GM08714 (cell line): Measurements from ENCODE around the gene AIF1.
"Not testable (repeated sequence)": the region's sequence is repeated elsewhere in the genome, so short reads cannot be mapped to it uniquely, and the experiment has no call there.

ENCODE experiments used
- H3K4me3 ChIP-seq: fragments of 200-500 bp; sonication (Bioruptor generic); 2 replicates; pipeline ENCODE4 v1.5.1; 2014; ENCODE audit warnings: mild to moderate bottlenecking, low read length, inconsistent platforms
- ZNF274 ChIP-seq: IDR thresholded peaks from 2 replicates; pipeline ENCODE4 v1.6.1; 2012; ENCODE audit warnings: mild to moderate bottlenecking, low read depth, low read length

The AIF1 gene

DNA sequence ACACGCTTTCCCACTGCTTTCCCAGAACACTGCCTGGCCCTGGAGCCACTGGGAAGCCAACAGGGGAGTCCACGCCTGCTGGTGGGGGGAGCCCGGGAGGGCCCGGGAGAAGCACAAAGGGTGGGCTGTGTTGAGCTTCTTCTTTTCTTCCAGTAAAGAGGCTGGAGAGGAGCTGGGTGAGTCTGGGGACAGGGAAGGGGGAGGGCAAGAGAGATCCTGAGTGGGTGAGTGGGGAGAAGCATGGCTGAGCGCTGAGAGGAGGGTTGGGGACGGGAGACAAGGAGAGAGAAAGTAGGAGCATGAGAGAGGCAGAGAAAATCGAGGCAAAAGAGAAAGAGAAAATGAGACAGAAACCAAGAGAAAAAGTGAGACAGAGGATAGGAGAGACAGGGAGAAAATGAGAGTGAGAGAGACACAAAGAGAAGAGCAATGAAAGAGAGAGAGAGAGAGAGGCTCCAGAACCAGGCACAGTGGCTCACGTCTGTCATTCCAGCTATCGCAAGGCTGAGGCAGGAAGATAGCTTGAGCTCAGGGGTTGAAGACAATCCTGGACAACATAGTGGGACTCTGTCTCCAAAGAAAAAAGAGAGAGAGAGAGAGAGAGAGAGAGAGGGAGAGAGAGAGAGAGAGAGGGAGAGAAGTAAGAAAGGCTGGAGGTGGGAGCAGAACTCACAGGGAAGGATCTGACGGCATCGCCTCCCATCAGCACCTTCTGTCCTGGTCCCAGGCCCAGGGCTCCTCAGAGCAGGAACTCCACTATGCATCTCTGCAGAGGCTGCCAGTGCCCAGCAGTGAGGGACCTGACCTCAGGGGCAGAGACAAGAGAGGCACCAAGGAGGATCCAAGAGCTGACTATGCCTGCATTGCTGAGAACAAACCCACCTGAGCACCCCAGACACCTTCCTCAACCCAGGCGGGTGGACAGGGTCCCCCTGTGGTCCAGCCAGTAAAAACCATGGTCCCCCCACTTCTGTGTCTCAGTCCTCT is 26.9 kb upstream of the AIF1 start:
- TF ChIP-seq ZNF274: no peak
- H3K4me3 ChIP-seq: peak overlapping the region; percentile 40; the same call in 1 of the 2 replicates

DNA sequence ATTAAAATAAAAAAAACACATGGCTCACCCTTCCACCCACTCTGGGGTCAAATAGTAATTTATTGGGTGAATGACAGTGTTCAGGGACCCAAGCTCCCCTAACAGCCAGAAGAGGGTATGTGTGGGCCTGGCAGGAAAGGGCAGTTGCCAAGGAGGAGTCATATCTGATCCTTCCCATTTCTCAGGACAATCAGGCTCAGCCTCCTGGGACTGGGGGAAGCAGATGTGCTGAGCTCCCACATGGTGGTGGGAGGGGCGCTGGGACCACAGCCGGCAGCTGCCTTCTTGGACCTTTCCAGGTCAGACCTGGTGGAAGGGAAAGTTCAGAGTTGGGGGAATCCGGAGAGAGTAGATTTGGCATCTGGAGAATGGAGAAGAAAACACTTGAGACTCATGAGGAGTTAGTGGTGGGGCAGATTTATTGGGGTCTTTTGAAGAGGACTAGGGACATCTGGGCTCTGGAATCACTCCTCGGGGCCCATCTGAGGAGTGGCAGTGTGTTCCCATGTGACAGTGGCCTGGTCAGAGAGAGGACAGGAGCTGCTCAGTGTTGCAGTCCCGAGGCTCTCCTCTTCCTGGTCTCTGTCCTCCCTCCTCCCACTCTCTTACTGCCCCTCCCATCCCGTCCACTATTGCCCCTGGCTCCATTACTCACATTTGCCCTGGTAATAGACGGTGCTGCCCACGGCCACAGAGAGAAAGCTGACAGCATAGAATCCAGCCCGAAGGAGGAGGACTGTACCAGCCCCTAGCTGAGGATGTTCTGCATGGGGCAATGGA is 26.0 kb upstream of the AIF1 start:
- TF ChIP-seq ZNF274: no peak
- no peak overlapping the region for H3K4me3 ChIP-seq

DNA sequence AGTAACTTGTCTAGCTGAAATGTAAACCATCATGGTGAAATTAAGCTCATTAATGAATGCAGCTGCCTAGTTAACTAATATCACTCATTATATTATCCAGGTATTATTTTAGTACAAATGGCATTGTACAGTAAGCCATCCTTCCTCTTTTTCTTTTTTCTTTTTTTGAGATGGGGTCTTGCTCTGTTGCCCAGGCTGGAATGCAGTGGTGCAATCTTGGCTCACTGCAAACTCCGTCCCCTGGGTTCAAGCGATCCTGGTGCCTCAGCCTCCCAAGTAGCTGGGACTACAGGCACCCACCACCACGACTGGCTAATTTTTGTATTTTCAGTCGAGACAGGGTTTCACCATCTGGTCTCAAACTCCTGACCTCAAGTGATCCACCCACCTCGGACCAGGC is 24.3 kb upstream of the AIF1 start:
- H3K4me3 ChIP-seq: not testable (repeated sequence)

DNA sequence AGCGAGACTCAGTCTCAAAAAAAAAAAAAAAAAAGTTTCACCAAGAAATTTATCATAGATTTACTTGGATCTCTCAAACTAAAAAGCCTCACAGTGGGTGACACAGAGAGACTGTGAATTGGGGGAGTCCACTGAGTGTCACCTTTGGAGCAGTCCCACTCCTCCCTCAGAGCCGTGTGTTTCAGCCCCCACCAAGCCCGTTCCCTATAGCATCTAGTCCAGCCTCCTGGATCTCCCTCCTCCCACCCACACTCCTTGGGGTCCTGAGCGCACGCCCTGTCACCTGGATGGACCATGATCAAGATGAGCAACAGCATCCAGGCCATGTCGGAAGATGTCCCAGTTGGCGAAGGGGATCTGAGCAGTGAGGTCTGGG is 22.6 kb upstream of the AIF1 start:
- no peak overlapping the region; the same call in 1 of the 2 replicates for H3K4me3 ChIP-seq
- no peak for TF ChIP-seq ZNF274

DNA sequence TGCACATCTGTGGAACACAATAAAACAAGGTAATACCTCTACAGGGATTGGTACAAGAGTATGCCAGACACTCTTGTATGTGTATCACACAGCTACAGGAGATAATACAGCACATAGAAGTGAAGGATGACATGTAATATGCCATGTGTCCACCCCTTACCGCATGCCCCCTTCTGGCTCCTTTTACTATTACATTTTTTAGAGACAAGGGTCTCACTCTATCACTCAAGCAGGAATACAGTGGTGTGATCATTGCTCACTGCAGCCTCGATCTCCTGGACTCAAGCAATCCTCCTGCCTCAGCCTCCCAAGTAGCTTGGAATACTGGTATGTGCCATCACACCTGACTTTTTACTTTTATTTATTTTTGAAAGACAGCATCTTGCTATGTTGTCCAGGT is 18.0 kb upstream of the AIF1 start:
- no peak for TF ChIP-seq ZNF274
- no peak overlapping the region for H3K4me3 ChIP-seq

DNA sequence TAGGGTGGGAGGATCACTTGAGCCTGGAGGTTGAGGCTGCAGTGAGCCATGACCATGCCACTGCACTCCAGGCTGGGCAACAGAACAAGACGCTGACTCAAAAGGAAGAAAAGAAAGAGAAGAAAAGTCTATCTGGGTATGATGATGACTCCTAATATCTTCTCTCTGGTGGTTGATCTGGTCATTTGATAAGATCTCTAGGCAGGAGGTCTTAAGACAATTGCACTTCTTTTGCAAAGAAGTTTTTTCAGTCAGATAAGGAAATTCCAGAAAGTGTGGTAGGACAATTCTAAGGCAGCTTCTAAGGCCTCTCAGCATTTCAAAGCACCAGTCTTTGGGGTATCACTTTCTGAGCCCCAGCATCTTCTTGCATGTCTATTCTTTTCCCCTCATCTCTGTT is 7.7 kb upstream of the AIF1 start:
- no peak overlapping the region for H3K4me3 ChIP-seq
- TF ChIP-seq ZNF274: no peak

DNA sequence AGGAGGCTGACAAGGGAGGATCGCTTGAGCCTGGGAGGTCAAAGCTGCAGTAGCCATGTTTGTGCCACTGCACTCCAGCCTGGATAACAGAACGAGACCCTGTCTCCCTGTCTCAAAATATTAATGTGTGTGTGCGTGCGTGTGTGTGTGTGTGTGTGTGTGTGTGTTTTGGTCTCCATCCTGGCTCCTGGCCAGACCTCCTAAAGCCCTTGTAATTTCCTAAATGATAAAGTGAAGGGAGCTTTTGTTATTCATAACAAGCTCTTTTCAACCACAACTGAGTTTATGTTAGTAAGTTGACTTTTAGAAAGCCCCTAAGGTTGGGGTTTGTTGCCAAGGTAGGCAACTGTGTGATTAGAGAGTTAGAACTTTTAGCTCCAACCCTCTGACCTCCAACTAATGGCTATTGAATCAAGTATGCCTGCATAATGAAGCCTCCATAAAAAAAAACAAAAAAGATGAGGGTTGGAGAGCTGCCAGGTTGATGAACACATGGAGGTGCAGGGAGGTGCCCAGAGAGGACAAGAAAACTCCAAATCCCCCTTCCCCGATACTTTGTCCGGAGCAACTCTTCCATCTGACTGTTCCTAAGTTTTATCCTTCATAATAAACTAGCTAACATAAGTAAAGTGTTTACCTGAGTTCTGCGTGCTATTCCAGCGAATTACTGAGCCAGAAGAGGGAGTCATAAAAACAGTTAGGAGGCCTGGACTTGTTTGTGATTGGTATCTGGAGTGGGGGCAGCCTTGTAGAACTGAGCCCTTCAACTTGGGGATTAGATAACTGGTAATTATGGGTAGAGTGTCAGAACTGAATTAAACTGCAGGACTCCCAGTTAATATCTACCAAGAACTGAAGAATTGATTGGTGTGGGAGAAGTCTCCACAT is 5.3 kb upstream of the AIF1 start:
- no peak for TF ChIP-seq ZNF274
- H3K4me3 ChIP-seq: no peak overlapping the region

DNA sequence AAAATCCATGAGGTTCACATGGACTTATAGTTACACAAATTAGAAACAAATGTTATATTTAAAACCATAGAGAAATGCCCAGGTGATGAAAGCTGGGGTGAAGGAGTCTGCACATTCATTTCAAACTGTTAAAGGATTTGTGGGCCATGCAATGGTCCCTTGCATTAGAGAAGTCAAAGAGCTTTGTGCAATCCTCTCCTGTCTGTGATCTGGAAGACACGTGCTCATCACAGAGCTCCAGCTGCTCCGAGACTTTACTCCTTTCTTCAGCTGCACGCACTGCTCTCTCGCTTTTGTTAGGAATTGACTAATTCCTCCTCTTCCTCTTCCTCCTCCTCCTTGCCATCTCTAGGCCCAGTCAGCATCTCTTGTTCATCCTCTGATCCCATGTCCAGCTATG is 4.1 kb upstream of the AIF1 start:
- TF ChIP-seq ZNF274: no peak
- no peak overlapping the region for H3K4me3 ChIP-seq

DNA sequence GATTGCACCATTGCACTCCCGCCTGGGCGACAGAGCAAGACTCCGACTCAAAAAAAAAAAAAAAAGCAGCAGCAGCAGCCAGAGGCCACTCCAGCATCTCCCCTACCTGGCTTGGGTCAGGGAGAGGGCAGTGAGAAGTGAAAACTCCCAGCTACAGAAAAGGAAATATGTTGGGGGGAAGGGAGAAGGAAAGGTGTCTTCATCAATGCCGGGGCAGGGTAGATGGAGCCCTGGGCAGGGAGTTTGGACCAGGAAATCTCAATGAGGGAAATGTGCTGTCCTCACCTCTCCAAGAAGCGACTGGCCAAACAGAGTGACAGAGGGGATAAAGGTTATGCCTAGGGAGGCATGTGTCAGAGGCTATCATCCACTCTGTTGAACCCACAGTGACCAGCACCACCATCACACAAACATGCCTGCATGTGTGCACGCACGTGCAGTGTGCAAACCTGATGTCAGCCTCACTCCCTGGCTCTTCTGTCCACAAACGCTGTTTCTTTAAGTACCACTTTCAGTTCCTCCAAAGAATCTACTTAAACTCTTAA is 887 bp upstream of the AIF1 start:
- H3K4me3 ChIP-seq: no peak overlapping the region
- no peak for TF ChIP-seq ZNF274

DNA sequence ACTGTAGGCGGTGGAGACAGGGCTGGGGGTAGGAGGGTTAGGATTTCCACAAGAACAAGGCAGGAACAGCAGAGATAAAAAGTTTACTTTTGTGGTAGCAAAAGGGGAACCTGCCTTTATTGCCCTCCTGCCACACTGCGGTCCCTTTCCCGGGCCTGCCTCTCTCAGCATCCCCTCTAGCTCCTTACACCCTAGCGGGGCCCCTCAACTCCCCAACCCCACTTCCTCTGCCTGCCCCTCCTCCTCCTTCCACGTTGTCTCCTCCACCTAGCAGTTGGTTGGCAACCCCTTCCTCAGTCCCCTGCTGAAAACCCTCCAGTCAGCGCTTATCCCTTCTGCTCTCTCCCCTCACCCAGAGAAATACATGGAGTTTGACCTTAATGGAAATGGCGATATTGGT is 714 bp downstream of the AIF1 start:
- no peak for TF ChIP-seq ZNF274
- peak overlapping the region; percentile 38; the same call in 1 of the 2 replicates for H3K4me3 ChIP-seq

DNA sequence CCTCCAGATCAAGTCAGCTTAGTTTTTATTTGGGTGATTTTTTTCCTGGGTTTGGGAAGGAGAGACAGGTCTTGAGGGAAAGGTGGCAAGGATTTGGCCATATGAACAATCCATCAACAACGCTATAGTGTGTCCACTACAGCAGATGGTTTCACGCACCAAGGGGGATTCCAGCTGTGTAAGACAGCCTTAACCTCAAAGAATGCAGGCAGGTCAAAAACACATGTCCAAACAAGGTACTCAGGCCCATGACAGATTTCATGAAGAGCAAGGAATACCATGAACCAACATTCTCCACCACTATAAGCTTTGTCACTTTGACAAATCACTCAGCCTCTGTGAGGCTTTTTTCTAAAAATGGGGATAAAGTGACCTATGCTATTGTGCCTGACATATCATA is 2.0 kb downstream of the AIF1 start:
- no peak for TF ChIP-seq ZNF274
- no peak overlapping the region for H3K4me3 ChIP-seq

DNA sequence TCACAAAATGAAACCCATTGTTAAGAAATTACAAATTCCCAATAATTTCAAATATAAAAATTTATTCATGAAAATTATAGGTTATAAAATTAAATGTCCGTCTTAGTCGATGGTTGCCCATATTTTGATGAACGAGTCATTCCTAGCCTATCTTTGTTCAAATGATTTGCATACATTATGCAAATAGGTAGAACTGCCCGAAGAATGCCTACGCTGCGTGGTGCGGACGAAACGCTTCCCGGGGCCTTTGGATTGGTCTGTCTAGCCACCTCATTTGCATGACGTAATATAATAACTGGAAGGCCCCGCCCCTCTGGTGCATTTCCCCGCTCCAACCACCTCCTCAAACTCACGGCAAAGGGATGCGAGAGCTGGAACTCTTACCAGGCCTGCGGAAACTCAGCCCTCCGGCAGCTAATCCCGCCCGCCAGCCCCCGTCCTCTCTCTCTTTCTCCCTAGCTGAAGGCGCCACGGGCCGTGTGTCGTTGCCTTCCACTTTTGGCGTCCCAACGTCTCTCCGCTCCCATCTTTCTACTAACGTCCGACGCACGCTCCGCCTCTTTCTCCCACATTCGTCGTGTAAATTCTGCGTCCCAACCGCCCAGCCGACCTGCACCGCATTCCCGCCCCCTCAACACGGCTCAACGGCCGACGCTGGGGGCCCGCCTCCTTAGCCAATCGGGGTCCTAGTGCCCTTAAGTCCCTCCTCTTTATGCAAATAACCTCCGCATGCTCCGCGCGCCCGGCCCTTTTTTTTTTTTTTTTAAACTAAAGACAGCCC is 5.0 kb downstream of the AIF1 start:
- TF ChIP-seq ZNF274: no peak
- H3K4me3 ChIP-seq: peak overlapping the region; percentile 70
